NT2/D1 (cell line): ENCODE data around the gene CDKN3.

Source experiments
- SUZ12 ChIP-seq: IDR thresholded peaks from 2 replicates; pipeline ENCODE4 v1.6.1; 2011; ENCODE audit not compliant: insufficient read length, insufficient read depth; ENCODE audit errors: extremely low read depth
- YY1 ChIP-seq: IDR thresholded peaks from 2 replicates; pipeline ENCODE4 v1.6.1; 2011; ENCODE audit not compliant: insufficient read length, insufficient read depth
- ZNF274 ChIP-seq: IDR thresholded peaks from 2 replicates; pipeline ENCODE4 v1.6.1; 2011; ENCODE audit warnings: mild to moderate bottlenecking, low read depth, low read length

DNA sequence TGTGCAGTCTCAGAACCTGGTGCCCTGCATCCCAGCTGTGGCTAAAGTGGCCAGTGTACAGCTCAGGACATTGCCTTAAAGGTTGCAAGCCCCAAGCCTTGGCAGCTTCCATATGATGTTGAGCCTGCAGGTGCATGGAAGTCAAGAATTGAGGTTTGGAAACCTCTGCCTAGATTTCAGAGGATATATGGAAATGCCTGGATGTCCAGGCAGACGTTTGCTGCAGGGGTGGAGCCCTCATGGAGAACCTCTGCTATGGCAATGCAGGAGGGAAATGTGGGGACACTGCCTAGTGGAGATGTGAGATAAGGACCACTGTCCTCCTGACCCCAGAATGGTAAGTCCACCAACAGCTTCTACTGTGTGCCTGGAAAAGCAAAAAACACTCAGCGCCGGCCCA, 62.3 kb downstream of the CDKN3 start:
- no peak for TF ChIP-seq YY1
- no peak for TF ChIP-seq ZNF274
- no peak for TF ChIP-seq SUZ12
